Hepatocyte (in vitro differentiated cells): Measurements from ENCODE around the gene UGT1A1.

ENCODE experiments used
- CTCF ChIP-seq: fragments of 200-600 bp; sonication (generic); IDR thresholded peaks from 2 replicates; pipeline ENCODE4 v1.5.1; 2016; ENCODE audit warnings: antibody characterized with exemption, mild to moderate bottlenecking; ENCODE audit not compliant: poor library complexity
- EZH2phosphoT487 ChIP-seq: fragments of 200-600 bp; sonication (generic); IDR thresholded peaks from one replicate; pipeline ENCODE4 v1.6.1; 2018; ENCODE audit warnings: antibody characterized with exemption, mild to moderate bottlenecking, low read depth, moderate library complexity; ENCODE audit not compliant: unreplicated experiment, severe bottlenecking

GRCh38 chr2:233792720-233793119 lies 32.6 kb downstream of the UGT1A1 start:
- TF ChIP-seq CTCF, result no peak
- TF ChIP-seq EZH2phosphoT487, result no peak
